Adrenal gland (tissue), 12 donors: Measurements from ENCODE around the gene COPS6. TPM values are rescaled to one million over a fixed set of nuclear protein-coding genes. Genes with fewer than 3 reads are reported as not detected.
"Not testable (repeated sequence)": the region's sequence is repeated elsewhere in the genome, so short reads cannot be mapped to it uniquely, and the experiment has no call there.

Experiments
- DNase-seq, 7 donors: peaks; one replicate each; pipeline ENCODE4 v3.0.0-alpha.2; 2019 to 2020
- H3K27ac ChIP-seq, 5 donors: fragments of 200-600 bp; sonication (generic) in 4 of 5; 1 replicate in 3 of 5; 2 replicates in 2 of 5; pipeline versions ENCODE4 v1.5.1 to v1.8.0; 2016 to 2020; ENCODE audit warnings: mild to moderate bottlenecking in 1 of 5
- H3K27me3 ChIP-seq: fragments of 200-600 bp; 2 replicates; pipeline ENCODE4 v1.8.0; 2021
- H3K36me3 ChIP-seq, 2 donors: fragments of 200-600 bp; replicated peaks in 1 of 2; 1 replicate in 1 of 2; 2 replicates in 1 of 2; pipeline versions ENCODE4 v1.5.1 to v1.8.0; 2018 to 2022
- H3K4me1 ChIP-seq, 2 donors: fragments of 200-600 bp; replicated peaks in 1 of 2; 1 replicate in 1 of 2; 2 replicates in 1 of 2; pipeline versions ENCODE4 v1.5.1 to v1.8.0; 2018 to 2021
- H3K4me3 ChIP-seq, 4 donors: fragments of 200-600 bp; sonication (generic) in 3 of 4; one replicate each; pipeline ENCODE4 v1.5.1; 2016 to 2018
- H3K9me3 ChIP-seq, 3 donors: fragments of 200-600 bp; sonication (generic) in 1 of 3; replicated peaks in 1 of 3; 1 replicate in 2 of 3; 2 replicates in 1 of 3; pipeline versions ENCODE4 v1.5.1 to v1.8.0; 2016 to 2021
- CTCF ChIP-seq, 6 experiments: fragments of 450-650 bp in 4 of 6; fragments of 200-600 bp in 2 of 6; sonication (generic) in 1 of 6; IDR thresholded peaks; 1 replicate in 5 of 6; 2 replicates in 1 of 6; pipeline versions ENCODE4 v1.5.1 to v1.8.0; 2016 to 2021; ENCODE audit warnings: antibody characterized with exemption in 6 of 6, mild to moderate bottlenecking in 2 of 6, moderate library complexity in 1 of 6
- POLR2A ChIP-seq, 2 donors: fragments of 450-650 bp; IDR thresholded peaks; one replicate each; pipeline ENCODE4 v1.6.1; 2017; ENCODE audit warnings: antibody characterized with exemption in 2 of 2, mild to moderate bottlenecking in 2 of 2, moderate library complexity in 1 of 2
- WGBS, 4 donors: extraction: QIAGEN DNeasy Blood & Tissue Kit in 2 of 4; methylation state at CpG; one replicate each; pipeline versions ENCODE4 v1.1.5 to v1.1.7; 2013 to 2017; 5-methylcytosine and 5-hydroxymethylcytosine counted together
- intact Hi-C, 2 donors: fragments of 100-400 bp; cut with DNase I; formaldehyde crosslinking; loops; one replicate each; pipeline versions ENCODE4 v1.14.1 to v1.15.0; 2022 to 2023
- polyA plus RNA-seq, 3 donors: library from polyadenylated mRNA; stranded (reverse); fragments of 200-250 nt in 2 of 3; fragments of 350-450 nt in 1 of 3; fragmentation: Illumina TruSeq in 1 of 3; extraction: RNeasy Lipid Tissue Mini Kit (QIAGEN cat#74804) in 1 of 3; gene quantifications; one replicate each; pipeline ENCODE4 v1.2.3, GENCODE V29; 2013 to 2014
- total RNA-seq, 9 donors: library from RNA; depleted of rRNA in 4 of 9; stranded (reverse); fragments of >200 nt in 4 of 9; fragments of 120-200 nt in 1 of 9; fragmentation: NEBNext Ultra II Directional in 1 of 9; extraction: Animal tissue kit (Norgen Biotek cat#: 25700) in 1 of 9; gene quantifications; one replicate each; pipeline versions ENCODE4 v1.1.0 to v1.2.4, GENCODE V29; 2013 to 2023
- donor health status: healthy with polysubstance abuse.
- donor health status: Bipolar disorder and iron deficiency.
- donor health status: DM: yes; HTN: yes; CAD: no.
- donor health status: DM: no; HTN: no; CAD: no.
- donor health status: DM: no; HTN: no; CAD: no.
- donor health status: DM: yes; HTN: yes; CAD: no.

The COPS6 gene
- total and polyA plus RNA-seq, 12 donors, result 25.5 to 194 (median 108) TPM

GRCh38 chr7:100127866-100128636 lies 39.3 kb downstream of the COPS6 start:
- WGBS, 4 donors, result 4 to 6% (median 5%) methylated on average over 22 to 37 of the region's 37 CpGs
- peak overlapping the region in 3 of 5 donors; percentile 87 to 99 (median 95) for H3K27ac ChIP-seq
- DNase-seq, result peak in 3 of 7 donors; percentile 38 to 43 (median 39)

GRCh38 chr7:100128637-100128963 lies 39.8 kb downstream of the COPS6 start:
- no peak overlapping the region for H3K27ac ChIP-seq
- DNase-seq, result no peak
- WGBS, 4 donors, result 40 to 71% (median 63%) methylated on average over 1 of the region's 1 CpG
- no peaks in the 10 kb centered on the region for H3K9me3 ChIP-seq
- no peaks in the 10 kb centered on the region for H3K27me3 ChIP-seq
- intact Hi-C loops, result no loop called here
- H3K36me3 ChIP-seq, result no peaks in the 10 kb centered on the region
- H3K4me3 ChIP-seq, result no peak overlapping the region
- peaks cover 14 to 26% of the 10 kb centered on the region in 2 donors for H3K4me1 ChIP-seq
- TF ChIP-seq POLR2A (IDR thresholded peaks at IDR 0.05) (no peak), CTCF (IDR thresholded peaks at IDR 0.05) (no peak)

More at GRCh38 chr7:100127866-100128636, 39.3 kb downstream of the COPS6 start:
- Histone ChIP-seq H3K4me1 (peaks cover 14 to 26% of the 10 kb centered on the region in 2 donors), H3K4me3 (peak overlapping the region; percentile 25 to 95 (median 71)), H3K9me3 (no peaks in the 10 kb centered on the region), H3K36me3 (no peaks in the 10 kb centered on the region), H3K27me3 (no peaks in the 10 kb centered on the region)
- intact Hi-C loops, result no loop called here
- TF ChIP-seq POLR2A (IDR thresholded peaks at IDR 0.05) (no peak), CTCF (IDR thresholded peaks at IDR 0.05) (no peak)

GRCh38 chr7:100130220-100130607 lies 41.4 kb downstream of the COPS6 start:
- H3K36me3 ChIP-seq, H3K27ac ChIP-seq, H3K4me3 ChIP-seq, H3K9me3 ChIP-seq, DNase-seq, H3K27me3 ChIP-seq: not testable (repeated sequence)
- 88 to 100% (median 95%) methylated on average over 1 of the region's 1 CpG for WGBS, 4 donors
- intact Hi-C loops, result loop anchor here (5.0 kb wide), 2 partner anchors 77 to 87 kb away; partner anchors contain the start of gene PVRIG (in 1 of the 2)
- H3K4me1 ChIP-seq, result peaks cover 14 to 25% of the 10 kb centered on the region in 2 donors

- peaks cover 11 to 19% of the 10 kb centered on the region in 2 donors for H3K4me1 ChIP-seq
- H3K9me3 ChIP-seq, result no peaks in the 10 kb centered on the region
- no peaks in the 10 kb centered on the region for H3K27me3 ChIP-seq
- WGBS, 4 donors, result 6 to 11% (median 9%) methylated on average over 22 to 24 of the region's 24 CpGs
- intact Hi-C loops, result loop anchor here (5.0 kb wide), 2 partner anchors 76 to 86 kb away; partner anchors contain the start of gene PVRIG (in 1 of the 2)
- H3K36me3 ChIP-seq, result no peaks in the 10 kb centered on the region
- H3K27ac ChIP-seq, result no peak overlapping the region
- no peak overlapping the region for H3K4me3 ChIP-seq
- peak; percentile 71 to 91 (median 83) for DNase-seq
- TF ChIP-seq POLR2A (IDR thresholded peaks at IDR 0.05), result peak in 1 of 2 donors; percentile 8
- TF ChIP-seq CTCF (IDR thresholded peaks at IDR 0.05), result peak; percentile 75 to 92 (median 85)
Measured at GRCh38 chr7:100130608-100131453, 42.1 kb downstream of the COPS6 start.
